ENCODE results near the gene CNKSR1.
A peak's percentile ranks its signal among the peaks of the same experiment; 100 is the strongest.

Gene CNKSR1, protein sequence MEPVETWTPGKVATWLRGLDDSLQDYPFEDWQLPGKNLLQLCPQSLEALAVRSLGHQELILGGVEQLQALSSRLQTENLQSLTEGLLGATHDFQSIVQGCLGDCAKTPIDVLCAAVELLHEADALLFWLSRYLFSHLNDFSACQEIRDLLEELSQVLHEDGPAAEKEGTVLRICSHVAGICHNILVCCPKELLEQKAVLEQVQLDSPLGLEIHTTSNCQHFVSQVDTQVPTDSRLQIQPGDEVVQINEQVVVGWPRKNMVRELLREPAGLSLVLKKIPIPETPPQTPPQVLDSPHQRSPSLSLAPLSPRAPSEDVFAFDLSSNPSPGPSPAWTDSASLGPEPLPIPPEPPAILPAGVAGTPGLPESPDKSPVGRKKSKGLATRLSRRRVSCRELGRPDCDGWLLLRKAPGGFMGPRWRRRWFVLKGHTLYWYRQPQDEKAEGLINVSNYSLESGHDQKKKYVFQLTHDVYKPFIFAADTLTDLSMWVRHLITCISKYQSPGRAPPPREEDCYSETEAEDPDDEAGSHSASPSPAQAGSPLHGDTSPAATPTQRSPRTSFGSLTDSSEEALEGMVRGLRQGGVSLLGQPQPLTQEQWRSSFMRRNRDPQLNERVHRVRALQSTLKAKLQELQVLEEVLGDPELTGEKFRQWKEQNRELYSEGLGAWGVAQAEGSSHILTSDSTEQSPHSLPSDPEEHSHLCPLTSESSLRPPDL

DNA sequence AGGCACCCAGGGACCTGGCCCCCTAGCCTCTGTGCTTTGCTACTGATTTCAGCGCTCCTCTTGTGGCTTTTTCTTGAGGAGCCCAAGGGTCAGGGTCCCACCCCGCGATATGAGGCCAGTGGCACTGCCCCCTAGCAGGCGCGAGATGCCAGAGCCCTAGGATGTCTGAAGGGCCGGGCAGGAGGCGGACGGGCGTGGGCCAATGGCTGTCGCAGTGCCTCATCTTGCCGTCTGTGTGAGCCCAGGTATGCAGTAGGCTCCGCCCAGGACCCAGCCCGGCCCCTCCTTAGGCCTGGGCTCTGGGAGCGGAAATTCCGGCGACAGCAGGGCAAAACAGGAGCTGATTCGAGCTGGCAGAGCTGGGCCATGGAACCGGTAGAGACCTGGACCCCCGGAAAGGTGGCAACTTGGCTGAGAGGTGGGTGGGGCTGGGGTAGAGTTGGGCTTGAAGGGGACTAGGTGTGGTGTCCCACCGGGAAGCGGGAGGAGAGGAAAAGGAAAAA lies at the start of gene CNKSR1:
CNKSR1 (plus strand) TSS at position 310 of the 503 bp plus-strand sequence; CDS start at position 367, 57 bp downstream.
- peak; percentile 79 for DNase-seq (ENCODE audit: low spot score)

DNA sequence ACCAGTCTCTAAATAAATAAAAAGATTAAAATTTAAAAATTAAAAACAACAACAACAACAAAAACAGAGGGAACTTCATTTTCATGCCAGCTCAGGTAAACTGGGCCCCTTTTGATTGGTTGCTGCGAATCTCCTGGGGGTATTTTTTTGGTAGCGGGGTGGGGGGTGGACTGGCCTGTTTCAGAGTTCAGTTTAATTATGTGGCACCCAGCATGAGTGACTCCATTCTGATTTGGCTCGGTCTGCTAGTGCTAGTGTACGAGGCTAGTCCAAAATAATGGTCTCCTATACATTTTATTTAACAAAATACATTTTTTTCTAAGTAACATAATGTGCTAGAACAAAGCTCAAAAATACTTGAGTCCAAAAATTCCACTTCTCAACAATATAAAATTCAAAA lies 47.5 kb upstream of the CNKSR1 start:
- DNase-seq (ENCODE audit: low spot score) = no peak

DNA sequence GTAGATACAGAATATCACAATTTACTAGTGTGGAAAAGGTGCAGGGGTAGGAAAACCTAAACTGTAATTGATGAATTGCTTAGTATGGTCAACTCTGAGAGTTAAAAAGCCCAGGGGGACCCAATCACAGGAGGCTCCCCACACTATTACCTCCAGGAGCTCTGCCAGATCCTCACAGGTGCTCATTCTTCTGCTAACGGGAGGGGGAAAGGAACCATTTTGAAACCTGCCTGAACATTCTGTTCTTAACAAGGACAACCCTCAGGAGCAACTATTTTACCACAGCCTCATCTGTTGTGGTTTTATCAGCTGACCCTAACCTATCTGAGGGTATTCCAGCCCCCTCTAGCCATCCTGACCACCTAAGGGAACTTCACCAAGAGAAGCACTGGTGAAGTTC lies 46.6 kb upstream of the CNKSR1 start:
- DNase-seq (ENCODE audit: low spot score) = no peak

DNA sequence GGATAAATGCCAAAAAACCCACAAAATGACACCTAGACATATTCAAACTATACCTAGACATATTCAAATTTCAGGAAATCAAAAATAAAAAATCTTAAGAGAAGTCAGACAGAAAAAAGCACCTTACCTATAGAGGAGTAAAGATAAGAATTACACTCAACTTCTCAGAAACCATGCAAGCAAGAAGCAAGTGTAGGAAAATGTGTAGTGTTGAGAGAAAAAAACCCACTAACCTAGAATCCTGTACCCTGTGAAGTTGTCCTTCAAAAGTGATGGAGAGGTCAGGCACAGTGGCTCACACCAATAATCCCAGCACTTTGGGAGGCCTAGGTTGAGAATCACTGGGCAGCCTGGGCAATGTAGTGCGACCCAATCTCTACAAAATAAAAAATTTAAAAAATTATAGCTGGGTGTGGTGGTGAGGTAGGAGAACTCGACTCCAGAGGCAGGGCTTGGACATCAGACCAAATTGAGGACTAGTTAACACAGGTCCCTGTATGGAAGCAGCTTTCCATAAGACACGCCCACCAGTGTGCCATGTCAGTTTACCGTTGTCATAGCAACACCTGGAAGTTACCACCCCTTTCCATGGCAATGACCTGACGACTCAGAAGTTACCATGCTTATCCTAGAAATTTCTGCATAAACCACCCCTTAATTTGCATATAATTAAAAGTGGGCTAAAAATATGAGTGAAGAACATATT lies 45.0 kb upstream of the CNKSR1 start:
- no peak for DNase-seq (ENCODE audit: low spot score)

DNA sequence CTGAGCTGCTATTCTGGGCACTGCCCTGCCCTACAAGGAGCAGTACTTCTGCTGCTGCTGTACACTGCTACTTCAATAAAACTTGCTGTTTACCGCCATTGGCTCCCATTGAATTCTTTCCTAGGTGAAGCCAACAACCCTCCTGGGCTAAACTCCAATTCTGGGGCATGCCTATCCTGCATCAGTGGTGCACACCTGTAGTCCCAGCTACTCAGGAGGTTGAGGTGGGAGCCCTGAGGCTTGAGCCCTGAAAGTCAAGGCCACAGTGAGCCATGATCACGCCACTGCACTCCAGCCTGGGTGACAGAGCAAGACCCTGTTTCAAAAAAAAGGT lies 44.5 kb upstream of the CNKSR1 start:
- DNase-seq (ENCODE audit: low spot score) = no peak

DNA sequence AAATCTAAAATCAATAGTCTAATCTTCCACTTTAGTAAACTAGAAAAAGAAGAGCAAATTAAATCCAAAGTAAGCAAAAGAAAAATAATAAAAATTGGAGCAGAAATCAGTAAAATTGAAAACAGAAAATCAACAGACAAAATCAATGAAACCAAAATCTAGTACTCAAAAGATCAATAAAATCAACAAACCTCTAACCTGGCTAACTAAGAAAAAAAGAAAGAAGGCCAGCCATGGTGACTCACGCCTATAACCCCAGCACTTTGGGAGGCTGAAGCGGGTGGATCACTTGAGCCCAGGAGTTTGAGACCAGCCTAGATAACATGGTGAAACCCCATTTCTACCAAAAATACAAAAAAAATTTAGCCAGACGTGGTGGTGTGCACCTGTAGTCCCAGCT lies 42.8 kb upstream of the CNKSR1 start:
- no peak for DNase-seq (ENCODE audit: low spot score)

DNA sequence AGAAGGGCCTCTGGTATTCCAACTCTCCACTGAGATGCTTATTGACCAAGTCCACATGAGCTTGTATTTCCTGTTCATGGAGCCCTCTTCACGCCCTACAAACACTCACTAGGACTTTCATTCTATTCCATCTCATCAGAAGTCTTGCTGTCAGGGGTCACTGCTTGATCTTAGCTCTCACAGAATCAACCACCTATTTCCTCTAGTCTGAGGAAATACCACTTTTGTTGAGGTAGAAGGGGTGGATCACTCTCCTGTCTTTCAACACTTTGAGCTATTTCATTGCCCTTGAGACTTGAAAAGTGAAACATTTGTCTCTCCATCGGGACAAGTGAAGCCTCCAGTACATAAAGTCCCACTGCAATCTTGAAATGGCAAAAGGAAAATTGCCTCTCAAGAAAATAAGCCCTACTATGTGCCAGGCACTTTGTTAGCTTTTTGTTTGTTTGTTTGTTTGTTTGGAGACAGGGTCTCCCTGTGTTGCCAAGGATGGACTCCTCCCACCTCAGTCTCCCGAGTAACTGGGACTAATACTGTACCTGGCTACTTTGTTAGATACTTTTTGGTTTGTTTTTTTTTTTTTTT lies 38.2 kb upstream of the CNKSR1 start:
- no peak for DNase-seq (ENCODE audit: low spot score)

DNA sequence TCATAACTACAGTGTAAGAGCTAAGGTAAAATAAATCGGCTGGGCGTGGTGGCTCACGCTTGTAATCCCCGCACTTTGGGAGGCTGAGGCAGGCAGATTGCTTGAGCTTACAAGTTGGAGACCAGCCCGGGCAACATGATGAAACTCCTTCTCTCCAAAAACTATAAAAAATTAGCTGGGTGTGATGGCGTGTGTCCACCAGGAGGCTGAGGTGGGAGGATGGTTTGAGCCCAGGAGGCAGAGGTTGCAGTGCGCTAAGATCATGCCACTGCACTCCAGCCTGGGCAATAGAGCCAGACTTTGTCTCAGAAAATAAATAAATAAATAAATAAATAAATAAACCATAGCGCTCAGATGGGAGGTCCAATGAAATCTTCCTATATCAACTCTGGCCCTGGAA lies 35.1 kb upstream of the CNKSR1 start:
- DNase-seq (ENCODE audit: low spot score) = no peak

DNA sequence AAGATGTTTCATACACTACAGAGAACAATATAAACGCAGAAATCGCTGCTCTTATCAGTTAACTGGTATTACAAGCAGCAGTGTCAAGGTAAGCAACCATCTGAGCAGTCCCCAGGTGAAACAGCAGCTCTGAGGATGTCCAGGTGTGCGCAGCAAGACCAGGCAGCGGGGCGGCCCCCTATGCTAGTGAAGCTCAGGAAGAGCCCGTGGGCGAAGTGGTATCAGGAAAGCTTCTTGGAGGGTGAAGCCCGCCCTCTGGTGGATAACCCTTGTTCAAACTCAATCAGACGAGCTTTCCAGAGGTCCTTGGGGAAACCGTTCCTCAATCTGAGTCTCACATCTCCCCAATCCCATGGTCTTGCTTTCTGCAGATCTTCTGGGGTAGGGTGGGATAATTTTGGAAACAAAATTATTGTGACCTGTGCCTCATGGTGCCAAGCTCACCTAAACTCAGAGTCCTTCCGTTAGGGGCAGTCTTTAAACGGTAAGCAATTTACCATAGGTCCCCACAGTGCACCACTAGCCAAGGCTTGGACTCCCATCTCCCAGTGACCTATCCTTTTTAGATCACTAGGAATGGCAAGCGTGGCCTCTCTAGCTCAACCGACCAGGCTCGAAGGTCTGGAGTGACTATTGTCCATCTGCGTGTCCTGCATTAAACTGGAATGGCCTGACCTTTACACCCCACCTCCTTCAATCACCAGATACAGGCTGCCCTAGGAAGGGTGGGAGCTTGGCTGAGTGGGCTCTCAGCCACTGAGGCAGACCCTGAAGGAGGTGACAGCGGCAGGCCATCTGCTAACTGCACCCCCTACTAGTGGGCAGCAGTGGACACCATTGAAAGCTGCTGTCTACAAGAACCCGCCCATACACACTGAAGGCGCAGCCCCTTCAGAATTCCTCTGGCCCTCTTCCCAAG lies 32.0 kb upstream of the CNKSR1 start:
- peak; percentile 84 for DNase-seq (ENCODE audit: low spot score)

DNA sequence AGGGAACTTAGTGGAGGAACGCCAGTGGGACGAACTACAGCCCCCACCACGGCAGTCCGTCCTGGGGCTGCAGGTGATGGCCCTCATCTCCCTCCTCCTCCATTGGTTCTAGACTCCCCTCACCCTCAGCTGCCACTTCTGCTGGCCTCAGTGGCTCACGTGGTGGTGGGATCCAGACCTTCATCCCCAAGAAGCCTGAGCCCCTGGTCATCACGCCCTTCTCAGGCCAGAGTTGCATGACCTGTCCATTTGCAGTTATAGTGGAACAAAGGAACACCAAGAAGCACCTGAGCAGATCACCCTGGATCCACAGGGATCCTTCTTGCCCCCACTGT lies 31.4 kb upstream of the CNKSR1 start:
- DNase-seq (ENCODE audit: low spot score) = no peak

DNA sequence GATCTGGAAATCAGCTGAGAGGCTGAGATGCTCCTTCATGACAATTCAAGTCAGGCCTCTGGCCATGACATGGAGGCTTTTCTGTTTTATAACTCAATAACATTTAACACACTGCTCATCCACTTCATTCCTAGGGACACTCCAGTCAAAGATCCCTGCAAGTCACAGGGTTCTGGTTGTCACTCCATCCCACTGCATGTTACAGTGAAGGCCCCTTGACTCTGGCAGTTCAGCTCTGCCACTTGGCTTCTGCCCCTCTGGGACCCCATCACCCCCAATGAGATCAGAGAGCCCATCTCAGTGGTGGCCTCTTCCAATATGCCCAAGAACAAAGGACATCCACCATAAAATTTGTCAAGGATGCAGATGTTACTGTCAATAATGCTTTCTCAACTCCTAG lies 28.4 kb upstream of the CNKSR1 start:
- DNase-seq (ENCODE audit: low spot score) = no peak

DNA sequence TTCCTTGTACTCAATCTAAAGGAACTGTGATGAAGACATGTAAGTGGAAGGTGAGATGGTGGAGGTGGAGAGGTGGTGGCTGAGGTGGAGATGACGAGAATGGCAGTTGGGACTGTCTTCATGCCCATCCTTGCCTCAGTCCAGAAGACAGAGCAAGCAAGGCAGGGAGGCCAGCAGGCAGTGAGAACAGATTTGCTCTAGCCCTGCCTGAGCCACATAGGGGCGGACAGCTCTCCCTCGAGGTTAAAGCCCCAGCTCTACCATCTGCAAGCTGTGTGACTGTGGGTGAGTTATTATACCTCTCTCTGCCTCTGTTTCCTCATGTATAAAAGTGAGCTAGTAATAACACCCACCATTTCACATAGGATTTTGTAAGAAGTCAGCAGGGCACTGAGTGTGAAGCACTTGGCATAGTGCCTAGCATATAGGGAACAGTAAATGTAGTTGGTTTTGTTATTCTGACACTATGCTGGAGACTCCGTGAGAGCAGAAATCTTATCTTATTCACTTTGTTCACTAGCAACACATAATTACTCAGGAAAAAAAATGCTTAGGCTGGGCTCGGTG lies 23.2 kb upstream of the CNKSR1 start:
- no peak for DNase-seq (ENCODE audit: low spot score)

DNA sequence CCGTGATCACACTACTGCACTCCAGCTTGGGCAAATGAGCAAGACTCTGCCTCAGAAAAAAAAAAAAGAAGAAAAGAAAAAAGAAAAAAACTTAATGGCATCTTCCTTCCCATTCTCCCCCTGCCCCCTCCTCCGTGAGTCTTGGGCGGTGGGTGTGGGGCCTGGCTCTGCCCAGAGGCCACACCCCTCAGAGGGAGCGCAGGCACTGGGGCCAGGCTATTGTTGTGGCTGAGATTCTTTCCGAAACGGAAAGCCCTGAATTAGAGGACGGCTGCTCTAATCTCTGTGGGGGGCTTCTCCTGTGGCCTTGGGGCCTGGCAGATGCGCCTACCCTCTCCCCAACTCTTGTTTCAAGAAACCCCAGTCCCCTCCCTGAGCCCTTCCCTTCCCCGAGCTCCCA lies 22.5 kb upstream of the CNKSR1 start:
- DNase-seq (ENCODE audit: low spot score) = peak; percentile 72

DNA sequence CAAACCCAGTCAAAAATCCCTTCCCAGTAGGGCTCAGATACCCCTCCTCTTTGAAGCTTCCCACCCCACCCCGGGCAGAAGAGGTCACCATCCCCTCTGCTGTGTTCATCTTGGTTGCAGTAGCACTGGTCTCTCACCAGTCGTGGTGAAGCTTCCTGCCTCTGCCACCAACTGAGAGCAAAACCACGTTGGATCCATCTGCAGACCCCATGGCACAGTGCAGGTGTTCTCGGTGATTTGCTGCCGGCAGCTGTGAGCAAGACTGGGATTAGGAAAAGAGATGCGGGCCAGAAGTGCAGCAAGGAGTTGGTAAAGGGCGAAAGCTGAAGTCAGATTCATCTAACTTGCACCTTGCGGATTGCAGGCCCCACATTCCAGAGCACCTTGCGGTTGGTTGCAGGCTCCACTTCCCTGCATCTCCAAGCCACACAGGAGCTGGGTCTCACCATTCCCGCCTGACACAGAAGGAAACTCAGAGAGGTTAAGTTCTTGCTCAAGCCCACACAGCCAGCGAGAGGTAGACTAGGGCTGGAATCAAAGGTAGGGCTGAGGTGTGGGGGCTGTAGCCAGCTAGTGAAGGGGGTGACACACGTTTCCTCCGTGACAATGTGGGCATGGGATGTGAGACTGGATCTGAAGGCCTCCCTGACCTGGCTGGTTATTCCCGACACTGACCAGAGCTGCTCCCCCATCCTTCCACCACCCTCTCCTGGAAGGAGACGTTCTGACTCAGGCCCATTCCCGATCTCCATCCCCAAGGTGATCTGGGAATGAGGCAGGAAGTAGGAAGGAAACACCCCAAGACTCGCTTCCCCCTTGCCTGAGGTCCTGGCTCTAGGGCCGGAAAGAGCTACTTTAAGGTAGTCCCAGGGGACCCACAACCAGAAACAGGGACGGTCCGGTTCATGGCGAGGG lies 21.7 kb upstream of the CNKSR1 start:
- no peak for DNase-seq (ENCODE audit: low spot score)

DNA sequence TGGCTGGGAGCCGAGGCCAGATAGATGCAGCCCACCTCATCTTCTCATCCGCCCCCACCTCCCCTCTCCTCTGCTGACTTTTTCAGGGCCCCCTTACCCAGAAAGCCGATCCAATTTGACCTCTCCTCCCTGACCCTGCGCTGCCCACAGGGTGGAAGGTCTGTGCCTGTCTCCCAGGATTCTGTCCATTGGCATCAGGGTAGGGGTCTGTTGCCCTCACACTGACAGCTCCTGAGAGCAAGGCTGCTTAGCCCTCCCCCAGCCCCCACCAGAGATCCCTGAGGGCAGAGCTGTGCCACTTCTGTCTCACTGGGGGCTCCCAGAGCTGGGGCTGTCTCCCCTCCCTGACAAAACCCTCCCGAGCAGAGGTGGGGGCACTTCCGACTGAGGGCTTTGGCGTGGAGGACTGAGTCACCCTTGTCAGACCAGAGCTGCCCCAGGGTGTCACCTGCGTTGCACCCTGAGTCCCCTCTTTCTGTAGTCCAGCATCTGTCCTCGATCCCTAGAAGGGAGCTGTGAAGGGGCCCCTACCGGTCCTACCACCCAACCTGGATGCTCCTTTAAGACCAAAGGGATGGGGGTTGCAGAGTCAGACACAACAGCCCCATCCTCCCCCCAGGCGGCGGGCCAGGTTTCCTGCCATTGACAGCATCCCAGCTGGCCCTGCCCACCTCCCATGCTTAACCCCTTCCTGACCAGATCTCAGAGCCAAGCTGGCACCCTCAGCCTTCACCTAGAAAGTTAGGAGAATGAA lies 20.8 kb upstream of the CNKSR1 start:
- DNase-seq (ENCODE audit: low spot score) = no peak

DNA sequence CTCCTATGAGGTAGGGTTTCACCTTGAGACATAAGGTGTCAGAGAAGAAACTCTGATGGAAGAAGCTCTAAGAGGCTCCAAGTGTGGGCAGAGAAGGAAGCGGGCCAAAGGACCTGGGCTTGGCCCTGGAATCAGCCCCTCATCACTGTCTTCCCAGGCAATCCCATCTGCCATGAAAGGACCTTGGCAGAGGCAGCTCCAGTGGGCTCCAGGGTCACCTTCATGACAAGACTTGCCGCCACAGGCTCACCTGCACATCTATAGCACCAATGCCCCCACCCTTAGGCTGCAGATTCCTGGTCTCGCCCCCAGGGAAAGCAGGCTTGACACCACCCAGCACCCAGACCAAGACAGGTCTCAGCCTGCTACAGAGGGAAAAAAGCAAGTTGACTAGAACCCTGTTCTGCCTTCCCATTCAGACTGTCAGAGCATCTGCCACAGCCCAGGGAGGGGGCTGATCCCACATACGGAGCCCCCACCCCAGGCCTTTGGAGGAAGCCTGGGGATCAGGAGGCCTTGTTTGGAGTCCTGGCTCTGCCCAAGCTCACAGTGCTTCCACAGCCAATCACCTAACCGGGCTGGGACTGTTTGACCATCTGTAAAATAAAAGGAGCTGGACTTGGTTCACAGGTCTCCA lies 18.9 kb upstream of the CNKSR1 start:
- DNase-seq (ENCODE audit: low spot score) = no peak

DNA sequence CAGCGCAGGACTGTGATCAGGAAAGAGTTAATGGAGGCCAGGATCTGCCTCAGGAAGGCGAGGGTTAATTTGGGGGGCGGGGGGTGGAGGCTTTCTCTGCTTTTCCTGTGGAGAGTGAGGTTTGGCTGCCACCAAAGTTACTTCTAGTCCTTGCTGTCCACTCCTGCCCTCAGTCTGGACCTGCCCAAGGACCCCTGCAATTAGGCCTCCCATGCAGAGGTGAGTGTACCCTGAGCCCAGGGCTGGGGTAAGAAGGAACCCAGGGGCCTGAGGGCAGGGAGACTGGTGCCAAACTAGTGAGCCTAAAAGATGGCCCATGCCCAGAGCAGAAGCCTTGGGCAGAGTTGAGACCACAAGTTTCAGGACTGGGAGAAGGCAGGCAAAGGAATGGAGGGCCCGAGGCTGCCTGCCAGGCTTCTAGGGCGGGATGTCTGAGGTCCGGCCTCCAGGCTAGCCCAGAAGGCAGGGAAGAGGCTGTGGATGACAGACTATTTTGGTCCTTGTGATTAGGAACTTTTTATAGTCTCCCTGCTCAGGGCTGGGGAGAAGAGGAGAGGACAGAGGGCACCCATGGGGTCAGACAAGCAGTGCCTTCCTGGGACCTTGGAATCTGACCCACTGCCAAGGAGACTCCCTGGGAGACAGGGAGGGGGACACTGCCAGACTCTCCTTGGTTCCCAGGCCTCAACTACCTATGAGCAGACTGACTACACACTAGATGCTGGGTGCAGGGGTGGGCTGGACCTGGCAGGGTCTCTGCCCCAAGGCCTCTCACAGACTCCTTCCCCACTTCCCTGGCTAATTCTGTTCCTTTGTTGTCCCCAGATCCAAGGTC lies 18.2 kb upstream of the CNKSR1 start, which contains the start of gene FAM110D:
FAM110D (plus strand) TSS at position 172 of the 835 bp plus-strand sequence. CDS start 2,213 bp downstream, outside the sequence.
- DNase-seq (ENCODE audit: low spot score) = no peak

DNA sequence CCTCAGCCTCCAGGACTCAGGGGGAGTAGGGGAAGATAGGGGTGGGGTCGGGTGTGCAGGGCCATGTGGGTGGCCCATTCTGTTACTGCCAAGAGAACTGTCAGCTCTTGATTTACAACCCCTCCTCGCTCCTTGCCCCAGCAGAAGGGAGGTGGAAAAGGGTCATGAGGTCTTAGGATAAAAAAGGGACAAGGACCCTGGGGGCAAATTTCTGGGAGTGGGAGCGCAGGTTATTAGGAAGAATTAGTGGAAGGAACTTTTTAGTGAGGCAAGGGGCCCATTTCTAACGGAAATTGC lies 17.6 kb upstream of the CNKSR1 start:
- DNase-seq (ENCODE audit: low spot score) = no peak

Measured in ecto neural progenitor cell (in vitro differentiated cells).